K562 (cell line): ENCODE data around the gene APBA2. TPM values are rescaled to one million over a fixed set of nuclear protein-coding genes. Genes with fewer than 3 reads are reported as not detected.

Experiments
- ATAC-seq: fragments of 200-7000 bp; cut with Tn5 transposase; 3 replicates; pipeline ENCODE4 v1.9.1; 2020; ENCODE audit warnings: moderate library complexity
- BruUV-seq: library from RNA; stranded (reverse); fragments of 400-500 nt; replicated peaks from 2 replicates; lab custom pipeline; 2021; lab: Mats Ljungman, UMichigan
- CTCF ChIA-PET: fragments of 300-600 bp; formaldehyde crosslinking; extraction: SDS; loops from one replicate; lab custom pipeline; 2021; ENCODE audit warnings: low intra/inter-chr PET ratio; lab: Yijun Ruan, JAX
- POLR2A ChIA-PET: fragments of 300-600, 350-650 bp; sonication (Branson Sonifier 250); formaldehyde crosslinking; extraction: SDS; loops from one replicate; lab custom pipeline; 2021; ENCODE audit warnings: antibody characterized with exemption, inconsistent platforms; lab: Yijun Ruan, JAX
- DNase-seq, 4 experiments: peaks; one replicate each; pipeline versions ENCODE4 v3.0.0 to v3.0.0-alpha.2; 2011 to 2018; ENCODE audit warnings: low spot score in 3 of 4, mixed read lengths in 3 of 4; ENCODE audit errors: extremely low read depth in 1 of 4
- FAIRE-seq: peaks from 2 replicates; lab custom pipeline; 2011; peaks lifted over from hg19 to GRCh38; lab: Jason Lieb, UNC
- H2AFZ ChIP-seq: 2 replicates; pipeline ENCODE4 v1.6.0; 2011; ENCODE audit warnings: low read depth, low read length, control low read depth, inconsistent platforms
- H3K27ac ChIP-seq: fragments of 200-600 bp; 3 replicates; pipeline ENCODE4 v1.8.0; 2011; ENCODE audit warnings: low read depth, mild to moderate bottlenecking, control low read depth, inconsistent platforms, low read length, moderate library complexity, mixed read lengths; ENCODE audit errors: extremely low read depth
- H3K27me3 ChIP-seq, 2 experiments: fragments of 300-600 bp in 1 of 2; 2 replicates in 1 of 2; 3 replicates in 1 of 2; pipeline versions ENCODE4 v1.6.0 to v1.8.0; 2011; ENCODE audit warnings: inconsistent platforms in 2 of 2, low read length in 2 of 2, mild to moderate bottlenecking in 1 of 2, mixed read lengths in 1 of 2, moderate library complexity in 1 of 2; ENCODE audit not compliant: control insufficient read depth in 2 of 2, insufficient read depth in 2 of 2
- H3K36me3 ChIP-seq: fragments of 300-600 bp; 3 replicates; pipeline ENCODE4 v1.8.0; 2011; ENCODE audit warnings: mild to moderate bottlenecking, low read length, inconsistent platforms; ENCODE audit not compliant: control insufficient read depth, insufficient read depth
- H3K4me1 ChIP-seq, 2 experiments: fragments of 200-600 bp in 1 of 2; replicated peaks in 1 of 2; 2 replicates in 1 of 2; 3 replicates in 1 of 2; pipeline versions ENCODE4 v1.5.1 to v1.8.0; 2011; ENCODE audit warnings: inconsistent platforms in 2 of 2, low read length in 2 of 2, mild to moderate bottlenecking in 1 of 2, mixed read lengths in 1 of 2, moderate library complexity in 1 of 2; ENCODE audit not compliant: control insufficient read depth in 2 of 2, insufficient read depth in 2 of 2
- H3K4me2 ChIP-seq: 2 replicates; pipeline ENCODE4 v1.6.1; 2011; ENCODE audit warnings: low read length, control low read depth, inconsistent platforms, mixed read lengths; ENCODE audit not compliant: insufficient read depth
- H3K4me3 ChIP-seq: fragments of 200-600 bp; sonication (generic), shearing (Covaris generic); 2 replicates; pipeline ENCODE4 v1.5.1; 2016; ENCODE audit warnings: control low read depth, inconsistent platforms
- H3K79me2 ChIP-seq: fragments of 200-600 bp; 3 replicates; pipeline ENCODE4 v1.8.0; 2011; ENCODE audit warnings: low read length, inconsistent platforms; ENCODE audit not compliant: control insufficient read depth, insufficient read depth
- H3K9ac ChIP-seq, 2 experiments: 2 replicates each; pipeline versions ENCODE4 v1.6.0 to v1.6.1; 2011; ENCODE audit warnings: low read depth in 2 of 2, low read length in 2 of 2, control low read depth in 1 of 2, inconsistent platforms in 1 of 2, mild to moderate bottlenecking in 1 of 2, mixed read lengths in 1 of 2; ENCODE audit not compliant: insufficient read depth in 1 of 2
- H3K9me1 ChIP-seq: one replicate; pipeline ENCODE4 v1.6.0; 2011; ENCODE audit warnings: inconsistent platforms, mild to moderate bottlenecking, low read length, moderate library complexity; ENCODE audit not compliant: control insufficient read depth, insufficient read depth
- H3K9me3 ChIP-seq: replicated peaks from 2 replicates; pipeline ENCODE4 v1.5.1; 2011; ENCODE audit warnings: low read depth, low read length, inconsistent platforms; ENCODE audit not compliant: control insufficient read depth, insufficient read depth
- H4K20me1 ChIP-seq: replicated peaks from 2 replicates; pipeline ENCODE4 v1.6.1; 2011; ENCODE audit warnings: low read length, inconsistent platforms, mixed read lengths; ENCODE audit not compliant: control insufficient read depth, insufficient read depth
- ARID1B ChIP-seq: fragments of 450-650 bp; IDR thresholded peaks from 2 replicates; pipeline ENCODE4 v1.6.1; 2016; ENCODE audit warnings: antibody characterized with exemption, mild to moderate bottlenecking, inconsistent platforms
- ESRRB ChIP-seq: fragments of 250-450 bp; sonication (Bioruptor Pico); IDR thresholded peaks from 2 replicates; pipeline ENCODE4 v1.5.0; 2020; ENCODE audit warnings: mild to moderate bottlenecking, moderate library complexity, borderline replicate concordance
- HDAC6 ChIP-seq: IDR thresholded peaks from 2 replicates; pipeline ENCODE4 v1.6.1; 2012; ENCODE audit warnings: low read depth, mild to moderate bottlenecking, control low read depth, inconsistent platforms, low read length, moderate library complexity
- MEF2A ChIP-seq: IDR thresholded peaks from 2 replicates; pipeline ENCODE4 v1.6.1; 2011; ENCODE audit warnings: low read depth, mild to moderate bottlenecking, low read length, moderate library complexity; ENCODE audit not compliant: control insufficient read depth
- MTF1 ChIP-seq: fragments of 250-450 bp; sonication (Bioruptor Pico); IDR thresholded peaks from 2 replicates; pipeline ENCODE4 v1.9.0; 2021; ENCODE audit warnings: moderate library complexity, mild to moderate bottlenecking, inconsistent platforms, borderline replicate concordance
- PBX2 ChIP-seq, 2 experiments: IDR thresholded peaks in 1 of 2; conservative IDR thresholded peaks in 1 of 2; 2 replicates each; pipeline ENCODE4 v1.6.1; 2016; ENCODE audit warnings: low read depth in 2 of 2, mild to moderate bottlenecking in 1 of 2, missing compliant biosample characterization in 1 of 2, missing genetic modification characterization in 1 of 2, moderate library complexity in 1 of 2
- SMARCA5 ChIP-seq: fragments of 450-650 bp; IDR thresholded peaks from 2 replicates; pipeline ENCODE4 v1.6.1; 2016
- ZNF583 ChIP-seq: fragments of 250-450 bp; sonication (Bioruptor Pico); IDR thresholded peaks from 2 replicates; pipeline ENCODE4 v1.4.0; 2020
- WGBS: fragments of 100-300 bp; shearing (Covaris generic); methylation state at CpG from one replicate; pipeline ENCODE4 v1.1.6; 2016; ENCODE audit warnings: low coverage, mixed read lengths; ENCODE audit not compliant: insufficient coverage; ENCODE audit errors: missing lambda C conversion rate; 5-methylcytosine and 5-hydroxymethylcytosine counted together
- in situ Hi-C: fragments of 300-500 bp; cut with MboI; formaldehyde crosslinking; loops from 4 replicates; pipeline ENCODE4 v1.15.0; 2018; ENCODE audit warnings: inconsistent platforms, mixed read lengths
- intact Hi-C: fragments of 100-400 bp; cut with micrococcal nuclease; formaldehyde crosslinking; loops from 2 replicates; pipeline ENCODE4 v1.14.2; 2022
- polyA plus RNA-seq, 8 experiments: library from polyadenylated mRNA; depleted of rRNA in 4 of 8; stranded (reverse) in 5 of 8; unstranded in 3 of 8; fragments of >200 nt; fragmentation: Nextera tagmentation in 2 of 8; fragmentation: Illumina TruSeq in 1 of 8; extraction: Ambion mirVana in 2 of 8; extraction: Trizol in 1 of 8; gene quantifications; 2 replicates each; pipeline versions ENCODE4 v1.2.1 to v1.2.3, GENCODE V29; 2011 to 2014; ENCODE audit warnings: inconsistent platforms in 1 of 8, missing spikeins in 1 of 8
- total RNA-seq, 7 experiments: library from RNA; depleted of rRNA in 6 of 7; stranded (reverse); fragments of >200 nt in 6 of 7; fragmentation: Illumina TruSeq in 2 of 7; extraction: Trizol in 2 of 7; gene quantifications; 2 replicates each; pipeline versions ENCODE4 v1.2.1 to v1.2.3, GENCODE V29; 2011 to 2021; ENCODE audit warnings: low replicate concordance in 1 of 7

Gene APBA2
- total and polyA plus RNA-seq, 9 of the 15 experiments (the other 6 are each of a cell fraction or from before 2014, with no cell fraction given): 0.24 to 40.9 (median 25.2) TPM

GRCh38 chr15:29159771-29160455, 274.1 kb downstream of the APBA2 start:
- Histone ChIP-seq H3K27me3 (peaks cover 11 to 27% of the 10 kb centered on the region in 2 experiments), H3K36me3 (no peaks in the 10 kb centered on the region), H3K9me3 (no peaks in the 10 kb centered on the region; the same call in 1 of the 2 replicates), H3K27ac (no peak overlapping the region), H3K9ac (no peak overlapping the region), H3K4me3 (no peak overlapping the region), H4K20me1 (no peaks in the 10 kb centered on the region), H3K4me1 (no peaks in the 10 kb centered on the region), H3K4me2 (no peak overlapping the region), H2AFZ (no peak overlapping the region), H3K9me1 (no peaks in the 10 kb centered on the region), H3K79me2 (no peaks in the 10 kb centered on the region)
- FAIRE-seq: no peak
- in situ Hi-C loops (no loop called here), intact Hi-C loops (no loop called here)
- POLR2A ChIA-PET: interaction anchor here (0.6 kb wide), 1 partner anchor 237 kb away, joined by 3 read pairs; no protein-coding TSS in a partner anchor
- no peak for TF ChIP-seq SMARCA5
- TF ChIP-seq ESRRB (CRISPR knock-in tag): no peak
- no peak for TF ChIP-seq HDAC6
- no peak for TF ChIP-seq ZNF583
- TF ChIP-seq MTF1 (CRISPR knock-in tag): no peak
- no peak for TF ChIP-seq MEF2A
- TF ChIP-seq ARID1B: no peak
- no peak for TF ChIP-seq PBX2 (CRISPR knock-in tag; IDR thresholded peaks at IDR 0.05; ENCODE audit: low read depth)
- no peak for TF ChIP-seq PBX2 (tag; conservative IDR thresholded peaks at IDR 0.05; ENCODE audit: low read depth)
- DNase-seq: no peak
- CTCF ChIA-PET: no interaction called here
- ATAC-seq: no peak
- BruUV-seq: no TSS peak
- WGBS: 7% methylated on average over 25 of the region's 31 CpGs
